NK-92 treated with Interleukin-12 subunit alpha and Interleukin-12 subunit beta, amount 100 ng/mL, for 24 hours (cell line): ENCODE results near the gene RIPK1.
"Not testable (repeated sequence)": the region's sequence is repeated elsewhere in the genome, so short reads cannot be mapped to it uniquely, and the experiment has no call there.

Experiments used
- DNase-seq: peaks from one replicate; lab custom pipeline; 2025; lab: John Stamatoyannopoulos, UW

The RIPK1 gene

DNA sequence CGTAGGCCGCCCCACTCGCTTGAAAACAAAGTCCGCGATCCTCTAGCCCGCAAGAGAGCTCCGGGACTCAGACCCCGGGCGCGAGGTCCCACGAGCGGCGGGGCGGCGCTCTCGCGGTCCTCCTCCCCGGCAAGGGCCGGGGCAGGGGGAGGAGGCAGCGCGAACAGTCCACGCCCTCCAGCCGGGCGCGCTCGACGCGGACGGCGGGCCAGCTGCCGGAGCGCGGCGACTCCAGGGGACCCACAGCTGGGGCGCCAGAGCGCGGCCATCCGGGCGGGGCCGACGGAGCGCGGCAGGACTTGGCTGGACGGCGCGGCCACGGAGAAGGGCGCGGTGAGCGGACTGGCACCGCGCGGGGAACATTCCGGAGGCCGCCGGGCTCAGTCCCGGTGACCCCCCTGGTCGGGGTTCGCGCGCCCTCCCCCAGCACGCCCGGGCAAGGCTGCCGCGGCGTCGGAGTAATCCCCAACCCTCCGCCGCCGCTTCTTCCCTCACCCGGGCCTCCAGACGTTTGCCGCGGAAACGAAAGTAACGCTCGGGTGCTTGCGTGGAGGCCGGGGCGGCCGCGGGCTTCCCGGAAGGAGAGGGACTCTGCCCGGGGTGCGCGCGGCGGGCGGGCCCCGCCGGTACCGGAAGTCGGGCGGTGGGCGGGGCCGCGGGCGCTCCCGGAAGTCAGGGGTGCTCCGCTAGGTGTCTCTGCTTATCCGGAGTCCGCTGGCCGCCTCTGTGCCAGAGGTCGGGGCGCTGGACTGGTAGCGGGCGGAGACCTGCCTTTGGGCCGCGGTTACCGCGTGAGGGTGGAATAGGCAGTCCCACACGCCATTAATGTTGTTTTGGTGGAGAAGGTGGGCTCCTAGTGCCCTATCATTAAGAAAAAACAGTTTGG lies at the start of gene RIPK1:
TSS of gene RIPK1 (plus strand) at position 166 of the 886 bp plus-strand sequence. CDS start 8,330 bp downstream, outside the sequence.
- peak; percentile 94 for DNase-seq

- no peak for DNase-seq
These were observed 49.2 kb upstream of the RIPK1 start for GRCh38 chr6:3019065-3019464.

DNA sequence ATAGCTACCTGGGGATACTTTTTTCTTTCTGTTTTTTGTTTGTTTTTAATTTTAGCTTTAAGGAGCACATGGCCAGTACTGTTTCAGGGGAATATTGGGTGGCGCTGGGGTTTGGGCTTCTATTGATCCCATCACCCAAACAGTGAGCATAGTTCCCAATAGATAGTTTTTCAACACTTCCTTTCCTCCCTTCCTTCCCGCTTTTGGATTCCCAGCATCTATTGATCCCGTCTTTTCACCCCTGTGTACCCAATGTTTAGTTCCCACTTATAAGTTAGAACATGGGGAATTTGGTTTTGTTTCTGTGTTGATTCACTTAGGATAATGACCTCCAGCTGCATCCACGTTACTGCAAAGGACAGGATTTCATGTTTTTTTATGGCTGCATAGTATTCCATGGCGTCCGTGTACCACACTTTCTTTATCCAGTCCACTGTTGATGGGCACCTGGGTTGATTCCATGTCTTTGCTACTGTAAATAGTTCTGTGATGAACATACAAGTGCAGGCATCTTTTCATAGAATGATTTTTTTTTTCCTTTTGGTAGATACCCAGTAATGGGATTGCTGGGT lies 48.5 kb upstream of the RIPK1 start:
- DNase-seq: no peak

GRCh38 chr6:3020976-3021598 lies 47.2 kb upstream of the RIPK1 start:
- not testable (repeated sequence) for DNase-seq

DNA sequence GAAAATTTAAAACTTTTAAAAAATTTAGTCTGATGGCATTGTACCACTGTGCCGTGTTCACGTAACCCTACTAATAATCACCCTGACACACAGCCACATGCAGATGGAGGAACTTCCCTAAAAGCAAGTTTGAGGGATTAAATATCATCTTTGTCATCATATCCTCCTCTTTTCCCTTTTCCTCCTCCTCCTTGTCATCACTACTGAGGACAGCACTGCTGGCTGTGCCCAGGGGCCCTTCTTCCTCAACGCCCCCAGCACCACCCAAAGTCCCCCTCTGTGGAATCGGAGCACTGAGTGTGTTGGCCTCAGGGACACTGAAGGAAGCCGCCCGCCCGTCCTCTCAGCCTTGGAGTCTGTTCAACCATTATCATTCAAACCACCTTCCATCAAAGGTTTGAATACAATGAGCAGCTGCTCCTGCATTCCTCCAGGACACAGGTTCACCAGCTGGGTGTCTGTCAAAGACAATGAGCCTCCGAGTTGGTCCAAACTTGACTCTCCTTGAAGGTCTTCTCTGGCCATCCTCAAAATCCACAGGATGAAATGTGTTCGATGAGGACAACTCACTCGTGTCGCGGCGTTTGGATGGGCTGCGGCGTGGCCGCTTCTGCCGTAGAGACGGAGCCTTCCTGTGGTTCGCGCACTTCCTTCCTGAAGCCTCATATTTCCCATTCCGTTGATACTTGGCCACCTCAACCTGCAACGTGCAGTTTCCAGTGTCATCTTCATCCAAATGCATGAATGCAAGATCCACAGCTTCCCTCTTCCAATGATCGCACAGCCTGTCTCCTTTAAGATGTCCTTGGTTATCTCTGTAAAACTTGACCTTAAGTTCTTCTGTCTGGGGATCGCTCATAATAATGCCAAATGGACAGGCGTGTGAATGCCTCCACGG lies 45.3 kb upstream of the RIPK1 start:
- DNase-seq: peak; percentile 24

GRCh38 chr6:3023663-3024483 lies 44.4 kb upstream of the RIPK1 start:
- peak; percentile 91 for DNase-seq

DNA sequence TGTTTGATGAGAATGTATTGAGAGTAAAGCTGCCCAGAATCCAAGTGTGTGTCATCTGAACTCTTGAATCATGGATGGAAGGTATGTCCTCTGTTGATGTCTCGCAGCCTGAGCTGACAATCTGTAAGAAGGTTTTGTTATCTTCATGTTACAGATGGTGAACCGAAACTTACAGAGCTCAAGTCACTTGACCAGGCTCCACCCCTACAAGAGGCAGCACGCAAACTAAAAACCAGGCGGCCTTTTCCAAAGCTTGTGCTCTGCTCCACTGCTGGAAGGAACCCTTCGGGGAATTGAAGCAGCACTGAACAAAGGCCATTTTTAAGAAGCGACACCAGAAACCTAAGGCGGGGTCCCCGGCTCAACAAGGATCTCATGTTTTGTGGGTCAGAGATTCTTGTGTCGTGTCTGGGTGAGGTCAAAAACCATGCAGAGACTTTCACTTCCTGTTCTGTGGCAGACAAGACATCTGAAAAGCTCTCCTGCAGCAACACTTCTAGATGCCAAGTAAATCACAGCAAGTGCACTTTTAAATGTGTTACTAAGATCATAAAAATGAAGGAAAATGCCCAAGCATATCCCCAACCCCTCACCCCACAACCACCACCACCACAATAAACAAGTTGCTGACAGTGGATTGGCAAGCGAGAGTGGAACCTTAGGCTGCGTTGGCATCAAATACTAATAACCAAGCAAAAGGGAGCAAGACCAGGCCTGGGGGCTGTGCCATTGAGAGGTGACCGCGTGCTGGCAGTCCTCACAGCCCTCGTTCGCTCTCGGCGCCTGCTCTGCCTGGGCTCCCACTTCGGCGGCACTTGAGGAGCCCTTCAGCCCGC lies 41.3 kb upstream of the RIPK1 start:
- DNase-seq: no peak

- DNase-seq: not testable (repeated sequence)
These were observed 40.1 kb upstream of the RIPK1 start for GRCh38 chr6:3028156-3028555.

DNA sequence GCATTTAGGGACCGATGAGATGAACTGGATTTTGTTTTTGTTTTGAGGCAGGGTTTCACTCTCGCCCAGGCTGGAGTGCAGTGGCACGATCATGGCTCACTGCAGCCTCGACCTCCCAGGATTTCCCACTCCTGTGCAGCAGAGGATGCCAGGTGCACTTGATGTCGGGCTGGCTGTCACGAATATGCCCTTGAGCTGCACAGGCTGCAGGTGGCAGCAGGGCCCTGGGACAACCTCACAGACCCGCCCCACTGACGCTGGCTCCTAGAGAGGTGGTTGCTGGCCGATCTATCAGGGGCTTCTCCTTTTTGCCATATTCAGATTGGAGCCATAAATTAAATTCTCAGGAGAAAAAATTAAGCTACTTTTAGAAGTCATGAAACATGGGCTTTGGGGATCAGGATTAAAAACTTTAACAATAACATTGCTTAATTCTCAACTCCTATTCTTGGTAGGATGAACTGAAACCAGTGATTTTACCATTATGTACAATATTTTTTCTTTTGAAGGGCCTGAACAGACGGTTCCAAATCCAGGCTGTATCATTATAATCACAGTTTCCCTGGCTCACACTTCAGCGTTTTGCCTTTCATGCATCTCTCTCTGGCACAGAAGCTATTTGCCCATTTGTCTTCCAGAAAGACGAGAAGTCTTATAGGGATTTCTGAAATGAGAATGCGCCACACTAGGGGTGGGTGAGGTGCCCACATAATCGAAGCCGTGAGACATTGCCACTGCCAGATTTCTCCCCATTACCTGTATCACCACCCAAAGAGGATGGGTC lies 36.2 kb upstream of the RIPK1 start:
- DNase-seq: no peak

GRCh38 chr6:3032986-3033385 lies 35.3 kb upstream of the RIPK1 start:
- DNase-seq: no peak

GRCh38 chr6:3033652-3034051 lies 34.6 kb upstream of the RIPK1 start:
- DNase-seq: no peak

DNA sequence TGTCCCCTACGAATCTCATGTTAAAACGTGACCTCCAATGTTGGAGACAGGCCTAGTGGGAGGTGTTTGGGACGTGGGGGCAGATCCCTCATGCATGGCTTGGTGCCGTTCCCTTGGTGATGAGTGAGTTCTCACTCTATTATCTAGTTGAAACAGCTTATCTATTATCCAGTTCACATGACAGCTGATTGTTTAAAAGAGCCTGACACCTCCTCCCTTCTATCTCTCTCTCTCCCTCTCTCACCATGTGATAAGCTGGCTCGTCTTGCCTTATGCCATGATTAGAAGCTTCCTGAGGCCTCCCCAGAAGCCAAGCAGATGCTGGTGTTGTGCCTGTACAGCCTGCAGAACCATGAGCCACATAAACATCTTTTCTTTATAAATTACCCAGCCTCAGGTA lies 32.9 kb upstream of the RIPK1 start:
- DNase-seq: no peak

GRCh38 chr6:3036861-3037637 lies 31.2 kb upstream of the RIPK1 start:
- DNase-seq: no peak

DNA sequence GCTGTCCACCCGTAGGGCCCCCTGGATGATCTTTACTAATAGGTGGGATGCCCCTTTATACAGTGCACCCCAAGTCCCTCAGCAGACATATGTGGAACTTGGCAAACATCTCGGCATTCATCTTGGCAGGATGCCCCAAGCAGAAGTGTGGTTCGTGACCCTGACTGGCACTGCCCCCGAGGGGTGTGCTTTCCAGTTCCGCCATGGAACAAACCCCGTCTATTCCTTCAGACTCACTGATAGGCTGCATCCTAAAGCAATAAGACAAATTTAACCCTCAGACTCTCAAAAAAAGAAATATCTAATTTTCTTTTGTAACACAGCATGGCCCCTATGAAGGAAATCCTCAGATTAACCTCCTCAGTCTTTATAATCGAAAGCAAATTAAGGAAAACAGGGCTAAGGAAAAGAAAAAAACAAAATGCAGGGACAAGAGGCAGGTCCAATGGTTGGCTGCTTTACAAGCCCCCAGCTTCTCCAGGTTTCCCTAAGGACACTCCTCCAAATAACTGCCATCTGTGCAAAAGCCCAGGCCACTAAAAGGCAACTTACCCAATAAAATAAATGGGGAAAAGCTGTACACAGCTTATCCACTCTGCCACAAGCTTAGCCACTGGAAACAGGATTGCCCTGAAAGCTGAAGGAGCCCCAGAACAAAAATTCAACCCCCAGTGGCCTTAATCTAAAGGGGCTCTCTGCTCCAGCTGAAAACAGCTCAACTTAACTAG lies 30.5 kb upstream of the RIPK1 start:
- DNase-seq: no peak

DNA sequence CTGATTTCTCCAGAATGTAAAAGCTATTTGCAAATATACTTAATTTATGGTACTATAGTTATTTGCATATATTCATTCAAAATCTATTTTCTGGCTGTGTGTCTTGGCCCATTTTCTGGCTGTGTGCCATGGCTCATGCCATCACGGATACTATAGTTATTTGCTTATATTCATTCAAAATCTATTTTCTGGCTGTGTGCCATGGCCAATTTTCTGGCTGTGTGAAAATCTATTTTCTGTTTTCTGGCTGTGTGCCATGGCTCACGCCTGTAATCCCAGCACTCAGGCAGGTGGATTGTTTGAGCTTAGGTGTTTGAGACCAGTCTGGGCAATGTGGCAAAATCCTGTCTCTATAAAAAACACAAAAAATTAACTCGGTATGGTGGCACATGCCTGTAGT lies 28.9 kb upstream of the RIPK1 start:
- DNase-seq: no peak

DNA sequence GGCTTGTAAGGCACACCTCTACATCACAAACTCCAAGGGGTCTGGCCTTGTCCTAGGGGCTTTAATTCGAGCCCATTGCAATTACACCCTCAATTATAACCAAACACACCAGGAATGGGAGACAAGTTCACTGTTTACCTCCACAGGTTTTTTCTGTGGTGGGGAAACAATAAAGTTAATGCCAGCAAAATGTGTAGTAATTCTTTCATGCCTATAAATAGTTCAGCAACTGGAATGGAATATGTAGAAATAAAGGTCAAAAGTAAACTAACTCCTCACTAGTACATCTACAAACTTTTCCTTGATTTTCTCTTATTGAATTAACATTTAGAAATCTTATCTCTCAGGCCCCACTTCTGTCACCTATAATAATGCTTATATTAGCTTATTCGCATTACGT lies 27.1 kb upstream of the RIPK1 start:
- no peak for DNase-seq

DNA sequence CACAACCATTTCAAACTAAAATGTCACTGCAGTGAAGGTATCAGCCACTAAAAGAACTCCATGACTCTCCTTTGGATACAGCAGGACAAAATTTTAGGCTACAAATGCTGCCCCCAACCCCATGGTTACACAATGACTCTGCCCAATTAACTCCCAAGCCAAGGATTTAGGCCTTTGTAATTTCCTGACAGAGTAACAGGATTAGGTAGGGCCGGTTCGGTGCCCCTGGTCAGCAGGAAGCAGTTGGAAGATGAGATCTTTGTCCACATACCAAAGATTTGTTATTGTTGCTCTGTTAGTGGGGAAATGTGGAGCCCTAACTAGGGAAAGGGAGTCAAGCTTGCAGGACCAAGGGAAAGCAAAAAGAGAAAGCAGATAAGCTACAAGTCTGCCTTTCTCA lies 26.7 kb upstream of the RIPK1 start:
- DNase-seq: no peak

GRCh38 chr6:3045369-3045768 lies 22.9 kb upstream of the RIPK1 start:
- no peak for DNase-seq
